Epithelial cell of proximal tubule (primary cell): ENCODE data around the gene GIGYF2. TPM values are rescaled to one million over a fixed set of nuclear protein-coding genes. Genes with fewer than 3 reads are reported as not detected.

Source experiments
- DNase-seq: peaks from one replicate; pipeline ENCODE4 v3.0.0-alpha.2; 2011; ENCODE audit warnings: low read depth
- H3K4me3 ChIP-seq: 2 replicates; pipeline ENCODE4 v1.5.1; 2011; ENCODE audit warnings: low read depth, mild to moderate bottlenecking, low read length
- CTCF ChIP-seq: conservative IDR thresholded peaks from 2 replicates; pipeline ENCODE4 v1.5.1; 2012; ENCODE audit warnings: low read depth, mild to moderate bottlenecking, low read length
- total RNA-seq: library from RNA; depleted of rRNA; stranded (reverse); fragments of >200 nt; gene quantifications from 2 replicates; pipeline ENCODE4 v1.2.3, GENCODE V29; 2015

Gene GIGYF2
- total RNA-seq, 1 donor from 2014 or later = 24.0 TPM

DNA sequence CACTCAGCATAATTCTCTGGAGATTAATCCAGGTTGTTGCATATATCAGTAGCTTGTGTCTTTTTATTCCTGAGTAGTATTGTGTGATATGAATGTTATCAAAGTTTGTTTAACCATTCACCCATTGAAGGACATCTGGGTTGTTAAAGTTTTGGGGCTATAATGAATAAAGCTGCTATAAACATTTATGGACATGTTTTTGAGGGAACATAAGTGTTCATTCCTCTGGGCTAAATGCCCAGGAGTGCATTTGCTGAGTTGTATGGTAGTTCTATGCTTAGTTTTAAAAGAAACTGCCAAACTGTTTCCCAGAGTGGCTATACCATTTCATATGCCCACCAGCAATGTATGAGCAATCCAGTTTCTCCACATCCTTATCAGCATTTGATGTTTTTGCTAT is 101.1 kb downstream of the GIGYF2 start:
- no peak for TF ChIP-seq CTCF
- H3K4me3 ChIP-seq = no peak overlapping the region
- no peak for DNase-seq

GRCh38 chr2:232800166-232800565 is 103.0 kb downstream of the GIGYF2 start:
- no peak for DNase-seq
- TF ChIP-seq CTCF = no peak
- H3K4me3 ChIP-seq = no peak overlapping the region

GRCh38 chr2:232802091-232802490 is 105.0 kb downstream of the GIGYF2 start:
- no peak overlapping the region for H3K4me3 ChIP-seq
- TF ChIP-seq CTCF = no peak
- DNase-seq = no peak

DNA sequence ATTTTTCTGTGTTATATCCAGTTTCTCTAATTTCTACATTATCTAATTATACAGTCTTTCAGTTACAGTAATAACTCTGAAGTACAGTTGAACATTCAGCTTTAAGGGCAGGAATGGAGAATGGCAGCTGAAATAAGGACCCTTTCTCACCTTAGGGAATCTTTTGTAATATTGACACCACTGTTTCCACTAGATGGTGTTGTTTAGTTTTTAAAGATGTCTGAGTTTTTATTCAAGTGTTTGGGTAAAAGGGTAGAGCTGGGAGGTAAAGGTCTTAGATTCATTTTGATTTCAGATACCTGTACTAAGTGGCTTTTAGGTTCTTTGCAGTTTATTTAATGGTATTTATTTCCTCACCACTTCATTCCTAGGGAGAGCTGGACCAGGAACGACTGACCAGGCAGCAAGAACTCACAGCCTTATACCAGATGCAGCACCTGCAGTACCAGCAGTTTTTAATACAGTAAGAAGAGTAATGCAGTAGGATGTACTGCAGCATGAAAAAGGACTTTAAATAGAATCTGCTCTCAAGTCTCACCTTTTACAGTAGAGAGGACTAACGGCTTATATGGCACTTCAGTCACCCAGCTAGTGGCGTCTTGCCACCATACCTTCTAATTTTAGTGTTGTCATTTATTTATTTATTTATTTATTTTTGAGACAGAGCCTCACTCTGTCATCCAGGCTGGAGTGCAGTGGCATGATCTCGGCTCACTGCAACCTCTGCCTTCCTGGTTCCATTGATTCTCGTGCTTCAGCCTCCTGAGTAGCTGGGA is 112.4 kb downstream of the GIGYF2 start:
- DNase-seq = no peak
- no peak for TF ChIP-seq CTCF
- H3K4me3 ChIP-seq = no peak overlapping the region

- no peak for DNase-seq
- no peak for TF ChIP-seq CTCF
- H3K4me3 ChIP-seq = no peak overlapping the region
These were observed 113.3 kb downstream of the GIGYF2 start for GRCh38 chr2:232810444-232810843.

- TF ChIP-seq CTCF = no peak
These were observed 118.4 kb downstream of the GIGYF2 start for GRCh38 chr2:232815569-232815968.

DNA sequence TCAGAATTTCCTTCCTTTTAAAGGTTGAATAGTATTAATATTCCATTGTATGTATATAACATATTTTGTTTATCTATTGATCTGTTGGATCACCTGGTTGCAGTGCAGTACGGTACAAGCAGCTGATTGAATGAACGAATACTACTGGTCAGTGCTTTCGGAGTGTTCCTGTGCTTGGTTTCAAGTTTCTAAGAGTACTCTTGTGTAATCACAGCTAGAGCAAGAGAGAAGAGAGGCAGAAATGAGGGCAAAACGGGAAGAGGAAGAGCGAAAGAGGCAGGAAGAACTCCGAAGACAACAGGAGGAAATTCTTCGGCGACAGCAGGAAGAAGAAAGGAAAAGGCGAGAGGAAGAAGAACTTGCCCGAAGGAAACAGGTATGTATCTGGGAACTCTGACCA is 119.5 kb downstream of the GIGYF2 start:
- no peak overlapping the region for H3K4me3 ChIP-seq
- DNase-seq = no peak
- no peak for TF ChIP-seq CTCF

More at GRCh38 chr2:232815569-232815968, 118.4 kb downstream of the GIGYF2 start:
- no peak for DNase-seq
- no peak overlapping the region for H3K4me3 ChIP-seq
